Tibial nerve (tissue), 4 donors: ENCODE data around the gene PXN.

Experiments used
- CTCF ChIP-seq, 5 experiments: fragments of 200-600 bp in 3 of 5; fragments of 450-650 bp in 2 of 5; sonication (generic) in 3 of 5; IDR thresholded peaks; one replicate each; pipeline ENCODE4 v1.5.1; 2016 to 2019; ENCODE audit warnings: antibody characterized with exemption in 5 of 5, mild to moderate bottlenecking in 3 of 5, moderate library complexity in 2 of 5
- EP300 ChIP-seq, 2 donors: sonication (generic); formaldehyde crosslinking; IDR thresholded peaks; one replicate each; pipeline ENCODE4 v1.6.1; 2017; ENCODE audit warnings: antibody characterized with exemption in 2 of 2, mild to moderate bottlenecking in 1 of 2
- POLR2A ChIP-seq, 2 donors: fragments of 450-650 bp; IDR thresholded peaks; one replicate each; pipeline ENCODE4 v1.6.1; 2017; ENCODE audit warnings: antibody characterized with exemption in 2 of 2, mild to moderate bottlenecking in 2 of 2, moderate library complexity in 2 of 2

- no peak for TF ChIP-seq CTCF (IDR thresholded peaks at IDR 0.05)
- no peak for TF ChIP-seq POLR2A (IDR thresholded peaks at IDR 0.05)
- no peak for TF ChIP-seq EP300 (IDR thresholded peaks at IDR 0.05)
These were observed 44.0 kb downstream of the PXN start for GRCh38 chr12:120221576-120221900.
